Esophagus squamous epithelium (tissue), 4 donors: Measurements from ENCODE around the gene CELF4.

ENCODE experiments used
- CTCF ChIP-seq, 6 experiments: fragments of 450-650 bp in 4 of 6; fragments of 200-600 bp in 2 of 6; sonication (generic) in 2 of 6; IDR thresholded peaks; one replicate each; pipeline ENCODE4 v1.5.1; 2016 to 2019; ENCODE audit warnings: antibody characterized with exemption in 6 of 6, mild to moderate bottlenecking in 4 of 6, moderate library complexity in 4 of 6
- POLR2A ChIP-seq, 4 donors: fragments of 450-650 bp; IDR thresholded peaks; one replicate each; pipeline ENCODE4 v1.6.1; 2017; ENCODE audit warnings: antibody characterized with exemption in 4 of 4, mild to moderate bottlenecking in 4 of 4, moderate library complexity in 3 of 4

GRCh38 chr18:37362158-37362890, 203.3 kb downstream of the CELF4 start:
- TF ChIP-seq CTCF (IDR thresholded peaks at IDR 0.05) (no peak), POLR2A (IDR thresholded peaks at IDR 0.05) (no peak)
